GM21360 (cell line): Measurements from ENCODE around the gene KLK3.
"Not testable (repeated sequence)": the region's sequence is repeated elsewhere in the genome, so short reads cannot be mapped to it uniquely, and the experiment has no call there.

Experiments
- ATAC-seq: cut with Tn5 transposase; IDR thresholded peaks from one replicate; pipeline ENCODE4 v1.9.1; 2021; ENCODE audit warnings: mild to moderate bottlenecking, moderate library complexity; ENCODE audit not compliant: unreplicated experiment

The KLK3 gene

DNA sequence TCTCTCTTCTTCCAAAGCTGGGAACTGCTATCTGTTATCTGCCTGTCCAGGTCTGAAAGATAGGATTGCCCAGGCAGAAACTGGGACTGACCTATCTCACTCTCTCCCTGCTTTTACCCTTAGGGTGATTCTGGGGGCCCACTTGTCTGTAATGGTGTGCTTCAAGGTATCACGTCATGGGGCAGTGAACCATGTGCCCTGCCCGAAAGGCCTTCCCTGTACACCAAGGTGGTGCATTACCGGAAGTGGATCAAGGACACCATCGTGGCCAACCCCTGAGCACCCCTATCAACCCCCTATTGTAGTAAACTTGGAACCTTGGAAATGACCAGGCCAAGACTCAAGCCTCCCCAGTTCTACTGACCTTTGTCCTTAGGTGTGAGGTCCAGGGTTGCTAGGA, 5.1 kb downstream of the KLK3 start:
- ATAC-seq = no peak

- ATAC-seq = no peak
These were observed 6.3 kb downstream of the KLK3 start for GRCh38 chr19:50861010-50861409.

DNA sequence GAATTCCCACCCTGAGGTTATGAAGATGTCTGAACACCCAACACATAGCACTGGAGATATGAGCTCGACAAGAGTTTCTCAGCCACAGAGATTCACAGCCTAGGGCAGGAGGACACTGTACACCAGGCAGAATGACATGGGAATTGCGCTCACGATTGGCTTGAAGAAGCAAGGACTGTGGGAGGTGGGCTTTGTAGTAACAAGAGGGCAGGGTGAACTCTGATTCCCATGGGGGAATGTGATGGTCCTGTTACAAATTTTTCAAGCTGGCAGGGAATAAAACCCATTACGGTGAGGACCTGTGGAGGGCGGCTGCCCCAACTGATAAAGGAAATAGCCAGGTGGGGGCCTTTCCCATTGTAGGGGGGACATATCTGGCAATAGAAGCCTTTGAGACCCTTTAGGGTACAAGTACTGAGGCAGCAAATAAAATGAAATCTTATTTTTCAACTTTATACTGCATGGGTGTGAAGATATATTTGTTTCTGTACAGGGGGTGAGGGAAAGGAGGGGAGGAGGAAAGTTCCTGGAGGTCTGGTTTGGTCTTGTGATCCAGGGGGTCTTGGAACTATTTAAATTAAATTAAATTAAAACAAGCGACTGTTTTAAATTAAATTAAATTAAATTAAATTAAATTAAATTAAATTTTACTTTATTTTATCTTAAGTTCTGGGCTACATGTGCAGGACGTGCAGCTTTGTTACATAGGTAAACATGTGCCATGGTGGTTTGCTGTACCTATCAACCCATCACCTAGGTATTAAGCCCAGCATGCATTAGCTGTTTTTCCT, 7.0 kb downstream of the KLK3 start:
- ATAC-seq = no peak

GRCh38 chr19:50869479-50869878, 14.8 kb downstream of the KLK3 start:
- no peak for ATAC-seq

DNA sequence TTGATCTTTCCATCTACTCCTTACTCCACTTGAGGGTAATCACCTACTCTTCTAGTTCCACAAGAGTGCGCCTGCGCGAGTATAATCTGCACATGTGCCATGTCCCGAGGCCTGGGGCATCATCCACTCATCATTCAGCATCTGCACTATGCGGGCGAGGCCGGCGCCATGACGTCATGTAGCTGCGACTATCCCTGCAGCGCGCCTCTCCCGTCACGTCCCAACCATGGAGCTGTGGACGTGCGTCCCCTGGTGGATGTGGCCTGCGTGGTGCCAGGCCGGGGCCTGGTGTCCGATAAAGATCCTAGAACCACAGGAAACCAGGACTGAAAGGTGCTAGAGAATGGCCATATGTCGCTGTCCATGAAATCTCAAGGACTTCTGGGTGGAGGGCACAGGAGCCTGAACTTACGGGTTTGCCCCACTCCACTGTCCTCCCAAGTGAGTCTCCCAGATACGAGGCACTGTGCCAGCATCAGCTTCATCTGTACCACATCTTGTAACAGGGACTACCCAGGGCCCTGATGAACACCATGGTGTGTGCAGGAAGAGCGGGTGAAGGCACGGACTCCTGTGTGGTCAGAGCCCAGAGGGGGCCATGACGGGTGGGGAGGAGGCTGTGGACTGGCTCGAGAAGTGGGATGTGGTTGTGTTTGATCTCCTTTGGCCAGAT, 15.8 kb downstream of the KLK3 start:
- no peak for ATAC-seq

GRCh38 chr19:50873056-50873455, 18.3 kb downstream of the KLK3 start, which contains the start of gene KLK2:
KLK2 (plus strand) TSS chr19:50873439; CDS start chr19:50873474, 35 bp downstream.
- ATAC-seq = no peak

DNA sequence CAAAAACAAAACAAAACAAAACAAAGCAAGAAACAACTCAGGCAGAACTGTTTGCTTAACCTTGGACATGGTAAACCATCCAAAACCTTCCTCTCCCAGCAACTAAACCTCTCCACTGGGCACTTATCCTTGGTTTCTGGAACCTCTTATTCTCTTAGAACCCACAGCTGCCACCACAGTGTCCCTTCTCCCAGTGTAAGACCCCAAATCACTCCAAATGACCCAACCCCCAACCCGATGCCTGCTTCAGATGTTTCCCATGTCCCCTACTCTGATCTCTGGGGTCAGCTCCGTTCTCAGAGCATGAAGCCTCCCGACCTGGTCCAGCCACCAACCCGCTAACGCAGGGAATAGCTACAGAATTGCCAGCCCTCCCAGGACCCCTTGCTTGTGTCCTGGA, 19.5 kb downstream of the KLK3 start:
- ATAC-seq = no peak

DNA sequence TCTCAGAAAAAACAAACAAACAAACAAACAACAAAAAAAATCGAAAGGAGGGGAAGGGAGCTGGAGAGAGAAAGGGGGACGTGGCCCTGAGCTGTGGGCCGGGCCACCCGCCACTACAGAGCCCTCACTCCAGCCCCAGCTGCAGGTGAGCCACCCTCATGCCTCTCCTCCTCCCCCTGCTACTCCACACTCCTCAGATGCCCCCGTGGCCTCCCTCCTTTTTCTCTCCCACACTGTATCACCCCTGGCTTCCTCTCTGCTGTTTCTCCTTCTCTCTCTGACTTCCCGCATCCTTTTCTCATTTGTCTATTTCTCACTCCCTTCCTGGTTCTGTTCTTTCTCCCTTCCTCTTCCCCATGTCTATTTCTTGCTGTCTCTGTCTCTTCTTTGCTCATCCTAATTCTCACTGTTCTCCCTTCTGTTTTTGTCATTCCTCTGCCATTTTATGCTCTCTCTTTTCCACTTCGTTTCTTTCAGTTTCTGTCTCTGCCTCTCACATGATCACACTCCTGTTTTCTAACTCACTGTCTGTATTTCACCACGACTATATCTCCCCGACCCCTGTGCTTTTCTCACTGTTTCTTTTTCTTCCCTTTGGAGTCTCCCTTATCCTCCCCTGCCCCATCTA, 21.2 kb downstream of the KLK3 start:
- ATAC-seq = no peak

DNA sequence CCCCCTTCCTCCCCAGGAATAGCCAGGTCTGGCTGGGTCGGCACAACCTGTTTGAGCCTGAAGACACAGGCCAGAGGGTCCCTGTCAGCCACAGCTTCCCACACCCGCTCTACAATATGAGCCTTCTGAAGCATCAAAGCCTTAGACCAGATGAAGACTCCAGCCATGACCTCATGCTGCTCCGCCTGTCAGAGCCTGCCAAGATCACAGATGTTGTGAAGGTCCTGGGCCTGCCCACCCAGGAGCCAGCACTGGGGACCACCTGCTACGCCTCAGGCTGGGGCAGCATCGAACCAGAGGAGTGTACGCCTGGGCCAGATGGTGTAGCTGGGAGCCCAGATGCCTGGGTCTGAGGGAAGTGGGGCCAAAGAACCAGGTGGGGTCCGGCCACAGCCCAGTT, 21.7 kb downstream of the KLK3 start:
- ATAC-seq = no peak

DNA sequence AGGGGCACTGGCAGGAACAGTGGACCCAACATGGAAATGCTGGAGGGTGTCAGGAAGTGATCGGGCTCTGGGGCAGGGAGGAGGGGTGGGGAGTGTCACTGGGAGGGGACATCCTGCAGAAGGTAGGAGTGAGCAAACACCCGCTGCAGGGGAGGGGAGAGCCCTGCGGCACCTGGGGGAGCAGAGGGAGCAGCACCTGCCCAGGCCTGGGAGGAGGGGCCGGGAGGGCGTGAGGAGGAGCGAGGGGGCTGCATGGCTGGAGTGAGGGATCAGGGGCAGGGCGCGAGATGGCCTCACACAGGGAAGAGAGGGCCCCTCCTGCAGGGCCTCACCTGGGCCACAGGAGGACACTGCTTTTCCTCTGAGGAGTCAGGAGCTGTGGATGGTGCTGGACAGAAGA, 22.6 kb downstream of the KLK3 start:
- no peak for ATAC-seq

DNA sequence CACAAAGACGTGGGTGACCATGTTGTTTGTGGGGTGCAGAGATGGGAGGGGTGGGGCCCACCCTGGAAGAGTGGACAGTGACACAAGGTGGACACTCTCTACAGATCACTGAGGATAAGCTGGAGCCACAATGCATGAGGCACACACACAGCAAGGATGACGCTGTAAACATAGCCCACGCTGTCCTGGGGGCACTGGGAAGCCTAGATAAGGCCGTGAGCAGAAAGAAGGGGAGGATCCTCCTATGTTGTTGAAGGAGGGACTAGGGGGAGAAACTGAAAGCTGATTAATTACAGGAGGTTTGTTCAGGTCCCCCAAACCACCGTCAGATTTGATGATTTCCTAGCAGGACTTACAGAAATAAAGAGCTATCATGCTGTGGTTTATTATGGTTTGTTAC, 24.1 kb downstream of the KLK3 start:
- no peak for ATAC-seq

DNA sequence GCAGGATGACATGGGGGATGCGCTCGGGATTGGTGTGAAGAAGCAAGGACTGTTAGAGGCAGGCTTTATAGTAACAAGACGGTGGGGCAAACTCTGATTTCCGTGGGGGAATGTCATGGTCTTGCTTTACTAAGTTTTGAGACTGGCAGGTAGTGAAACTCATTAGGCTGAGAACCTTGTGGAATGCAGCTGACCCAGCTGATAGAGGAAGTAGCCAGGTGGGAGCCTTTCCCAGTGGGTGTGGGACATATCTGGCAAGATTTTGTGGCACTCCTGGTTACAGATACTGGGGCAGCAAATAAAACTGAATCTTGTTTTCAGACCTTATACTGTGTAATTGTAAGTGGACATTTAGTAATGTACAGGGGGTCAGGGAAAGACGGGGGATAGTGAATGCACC, 25.5 kb downstream of the KLK3 start:
- no peak for ATAC-seq

GRCh38 chr19:50882188-50882587, 27.5 kb downstream of the KLK3 start:
- ATAC-seq = no peak

GRCh38 chr19:50889638-50890037, 34.9 kb downstream of the KLK3 start:
- ATAC-seq = no peak

DNA sequence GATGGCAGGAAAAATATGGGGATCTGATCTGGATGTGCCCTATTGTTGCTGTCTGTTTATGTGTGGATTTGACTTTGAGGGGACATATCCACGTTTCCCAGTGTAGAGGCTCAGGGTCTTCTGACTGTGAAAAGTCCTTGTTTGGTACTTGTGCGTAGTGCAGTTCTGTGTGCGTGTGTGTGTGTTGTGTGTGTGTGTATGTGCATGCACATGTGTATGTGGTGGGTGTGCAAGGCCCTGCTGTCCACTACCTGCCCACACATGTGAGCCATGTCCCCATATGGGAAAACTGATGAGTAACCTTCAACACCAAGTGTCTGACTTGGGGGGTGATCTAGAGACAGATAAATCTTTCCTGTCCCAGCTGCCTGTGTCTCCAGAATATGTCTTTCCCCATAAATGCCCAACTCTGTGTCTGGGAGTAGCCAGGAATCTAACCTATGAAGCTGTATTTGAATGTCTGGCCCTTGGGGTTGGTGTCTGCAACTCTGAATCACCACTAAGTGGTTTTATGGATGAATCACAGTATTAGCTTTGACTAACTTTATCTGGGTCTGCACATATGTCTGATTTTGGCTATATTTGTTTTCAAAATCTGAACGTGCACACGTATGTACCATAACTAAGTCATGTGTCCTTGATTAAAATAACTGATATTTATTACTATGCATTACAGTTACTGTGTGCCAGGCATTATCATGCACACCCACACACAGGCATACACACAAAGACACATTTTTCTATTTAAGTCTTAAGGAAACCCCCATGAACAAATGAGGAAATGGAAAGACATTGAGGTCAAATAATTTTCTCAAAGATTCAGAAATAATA, 35.9 kb downstream of the KLK3 start:
- no peak for ATAC-seq

GRCh38 chr19:50891253-50891625, 36.5 kb downstream of the KLK3 start:
- ATAC-seq = no peak

DNA sequence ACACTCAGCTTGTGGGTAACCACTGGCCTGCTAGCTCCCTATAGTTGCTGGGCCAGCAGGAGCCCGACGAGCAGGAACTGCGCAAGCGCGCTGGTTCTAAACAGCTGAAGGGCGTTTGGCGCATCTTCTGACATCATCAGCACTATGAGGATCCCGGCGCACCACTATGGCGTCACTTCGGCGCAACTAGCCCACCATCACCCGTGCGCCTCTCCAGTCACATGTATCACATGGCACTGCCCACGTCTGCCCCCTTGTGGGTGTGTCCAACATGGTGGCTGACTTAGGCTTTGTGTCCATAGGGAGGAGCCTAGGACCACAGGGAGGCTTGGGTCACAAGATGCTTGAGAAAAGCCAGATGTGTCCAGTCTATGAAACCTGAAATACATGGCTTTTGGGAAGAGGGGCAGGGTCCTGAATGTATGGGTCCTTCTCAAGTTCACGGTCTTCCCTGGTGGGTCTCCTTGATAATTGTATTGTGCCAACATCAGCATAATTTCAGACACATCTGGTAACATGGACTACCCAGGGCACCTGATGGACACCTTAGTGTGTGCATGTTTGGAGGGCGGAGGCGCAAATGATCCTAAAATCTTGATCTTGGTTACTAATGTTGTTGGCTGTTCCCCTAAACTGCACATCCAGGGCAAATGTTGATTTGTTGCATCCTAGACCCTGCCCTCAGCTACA, 38.5 kb downstream of the KLK3 start:
- ATAC-seq = no peak

- no peak for ATAC-seq
These were observed 40.0 kb downstream of the KLK3 start for GRCh38 chr19:50894478-50895356.

- not testable (repeated sequence) for ATAC-seq
These were observed 41.4 kb downstream of the KLK3 start for GRCh38 chr19:50896089-50896590.
